GM18517 (cell line): ENCODE results near the gene TRMT61B.

Source experiments
- ATAC-seq: cut with Tn5 transposase; IDR thresholded peaks from one replicate; pipeline ENCODE4 v1.9.1; 2021; ENCODE audit warnings: mild to moderate bottlenecking, moderate library complexity; ENCODE audit not compliant: unreplicated experiment

TRMT61B gene

DNA sequence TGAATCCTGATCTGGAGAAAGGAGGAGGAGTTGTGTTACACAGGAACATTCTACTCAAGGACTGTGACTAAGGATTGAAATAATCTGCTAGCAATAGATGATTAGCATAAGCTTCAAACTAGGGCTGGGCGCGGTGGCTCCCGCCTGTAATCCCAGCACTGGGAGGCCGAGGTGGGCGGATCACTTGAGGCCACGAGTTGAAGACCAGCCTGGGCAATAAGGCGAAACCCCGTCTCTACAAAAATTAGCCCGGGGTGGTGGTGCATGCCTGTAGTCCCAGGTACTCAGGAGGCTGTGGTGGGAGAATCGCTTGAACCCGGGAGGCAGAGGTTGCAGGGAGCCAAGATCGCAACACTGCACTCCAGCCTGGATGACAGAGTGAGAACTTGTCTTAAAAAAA, 1.5 kb downstream of the TRMT61B start:
- no peak for ATAC-seq

- ATAC-seq, result no peak
Measured at GRCh38 chr2:28855977-28856376, 14.1 kb downstream of the TRMT61B start.

GRCh38 chr2:28855193-28855592, 14.9 kb downstream of the TRMT61B start:
- ATAC-seq, result no peak

- ATAC-seq, result no peak
Measured at GRCh38 chr2:28842042-28842441, 28.1 kb downstream of the TRMT61B start.

DNA sequence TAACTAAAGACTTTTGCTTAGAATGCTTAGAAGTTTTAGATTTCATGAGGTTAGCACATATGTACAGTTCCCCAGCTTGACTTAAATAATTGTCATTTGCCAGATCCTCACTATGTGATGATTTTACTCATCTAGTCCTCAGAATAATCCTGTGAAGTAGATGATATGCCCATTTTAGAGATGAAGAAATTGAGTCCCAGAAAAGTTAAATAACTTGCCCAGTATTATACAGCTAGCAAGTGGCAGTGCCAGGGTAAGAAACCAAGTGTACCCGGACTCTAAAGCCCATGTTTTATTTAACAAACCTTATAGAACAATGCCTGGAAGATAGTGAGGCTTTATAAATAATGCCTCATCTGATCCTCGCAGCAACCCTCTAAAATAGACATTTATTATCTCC, 31.1 kb downstream of the TRMT61B start:
- no peak for ATAC-seq

DNA sequence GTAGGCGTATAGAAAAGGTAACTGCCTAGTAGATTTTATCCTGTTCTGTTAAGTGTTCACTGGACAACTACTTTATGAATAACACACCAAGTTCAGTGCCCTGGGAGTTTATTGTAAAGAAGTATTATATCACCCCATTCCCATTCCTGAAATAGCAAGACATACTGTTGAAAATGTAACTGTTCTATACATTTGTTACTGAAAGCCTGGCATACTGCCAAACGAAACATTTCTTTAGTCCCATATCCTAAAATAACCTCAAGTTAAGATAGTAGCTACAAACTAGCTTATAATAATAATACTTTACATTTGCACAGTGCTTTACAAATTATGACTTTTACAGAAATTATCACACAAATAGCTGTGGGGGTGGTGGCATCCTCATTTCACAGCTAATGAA, 34.3 kb downstream of the TRMT61B start:
- no peak for ATAC-seq

DNA sequence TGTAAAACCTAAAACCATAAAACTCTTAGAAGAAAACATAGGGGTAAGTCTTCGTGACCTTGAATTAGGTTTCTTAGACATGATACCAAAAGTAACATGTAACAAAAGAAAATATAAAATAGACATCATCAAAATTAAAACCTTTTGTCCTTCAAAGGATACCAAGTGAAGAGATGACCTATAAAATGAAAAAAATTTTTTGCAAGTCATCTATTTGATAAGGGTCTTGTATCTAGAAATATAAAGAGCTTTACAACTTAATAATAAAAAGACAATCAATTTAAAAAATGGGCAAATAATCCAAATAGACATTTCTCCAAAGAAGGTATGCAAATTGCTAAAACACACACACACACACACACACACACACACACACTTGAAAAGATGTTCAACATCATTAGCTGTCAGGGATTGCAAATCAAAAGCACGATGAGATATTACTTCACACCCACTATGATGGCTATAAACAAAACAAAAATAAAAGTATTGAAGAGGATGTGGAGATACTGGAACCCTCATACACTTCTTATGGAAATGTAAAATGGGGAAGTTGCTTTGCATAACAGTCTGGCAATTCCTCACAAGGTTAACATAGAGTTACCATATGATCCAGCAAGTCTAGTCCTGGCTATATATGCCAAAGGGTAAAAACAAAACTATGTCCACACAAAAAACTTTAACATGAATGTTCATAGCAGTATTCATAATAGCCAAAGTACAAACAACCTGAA, 36.2 kb downstream of the TRMT61B start:
- no peak for ATAC-seq

- no peak for ATAC-seq
Measured at GRCh38 chr2:28828382-28828781, 41.7 kb downstream of the TRMT61B start.

DNA sequence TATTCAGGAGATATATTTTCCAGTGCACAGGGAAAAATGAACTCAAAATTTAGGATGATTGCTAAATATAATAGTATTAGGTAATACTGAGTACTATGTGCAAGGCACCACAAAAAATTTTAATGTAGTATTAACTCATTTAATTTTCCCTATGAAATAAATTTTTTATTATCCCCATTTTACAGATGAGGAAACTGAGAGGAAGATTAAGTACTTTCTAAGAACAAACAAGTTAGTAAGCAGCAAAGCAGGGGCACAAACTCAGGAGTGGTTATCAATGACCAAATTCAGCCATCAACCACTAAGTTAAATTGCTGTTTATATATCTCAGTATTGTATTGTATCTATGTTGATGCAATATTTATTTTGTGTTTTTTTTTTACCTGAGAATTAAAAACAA, 45.2 kb downstream of the TRMT61B start:
- ATAC-seq, result no peak

GRCh38 chr2:28824207-28824606, 45.9 kb downstream of the TRMT61B start:
- no peak for ATAC-seq

GRCh38 chr2:28822036-28822435, 48.1 kb downstream of the TRMT61B start:
- ATAC-seq, result no peak

GRCh38 chr2:28821295-28821958, 48.7 kb downstream of the TRMT61B start:
- peak; percentile 63 for ATAC-seq

DNA sequence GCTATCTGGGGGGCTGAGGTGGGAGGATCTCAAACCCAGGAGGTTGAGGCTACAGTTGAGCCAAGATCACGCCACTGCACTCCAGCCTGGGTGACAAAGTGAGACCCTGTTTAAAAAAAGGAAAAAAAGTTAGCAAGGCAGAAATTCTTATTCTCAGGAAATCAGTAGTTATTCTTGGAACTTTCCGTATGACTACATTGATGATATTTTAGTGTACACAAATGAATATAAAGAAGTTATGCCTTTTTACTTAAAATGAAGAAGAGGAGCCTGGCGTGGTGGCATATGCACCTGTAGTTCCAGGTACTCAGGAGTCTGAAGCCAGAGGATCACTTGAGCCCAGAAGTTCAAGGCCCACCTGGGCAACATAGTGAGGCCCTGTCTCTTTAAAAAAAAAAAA, 52.1 kb downstream of the TRMT61B start:
- ATAC-seq, result no peak

DNA sequence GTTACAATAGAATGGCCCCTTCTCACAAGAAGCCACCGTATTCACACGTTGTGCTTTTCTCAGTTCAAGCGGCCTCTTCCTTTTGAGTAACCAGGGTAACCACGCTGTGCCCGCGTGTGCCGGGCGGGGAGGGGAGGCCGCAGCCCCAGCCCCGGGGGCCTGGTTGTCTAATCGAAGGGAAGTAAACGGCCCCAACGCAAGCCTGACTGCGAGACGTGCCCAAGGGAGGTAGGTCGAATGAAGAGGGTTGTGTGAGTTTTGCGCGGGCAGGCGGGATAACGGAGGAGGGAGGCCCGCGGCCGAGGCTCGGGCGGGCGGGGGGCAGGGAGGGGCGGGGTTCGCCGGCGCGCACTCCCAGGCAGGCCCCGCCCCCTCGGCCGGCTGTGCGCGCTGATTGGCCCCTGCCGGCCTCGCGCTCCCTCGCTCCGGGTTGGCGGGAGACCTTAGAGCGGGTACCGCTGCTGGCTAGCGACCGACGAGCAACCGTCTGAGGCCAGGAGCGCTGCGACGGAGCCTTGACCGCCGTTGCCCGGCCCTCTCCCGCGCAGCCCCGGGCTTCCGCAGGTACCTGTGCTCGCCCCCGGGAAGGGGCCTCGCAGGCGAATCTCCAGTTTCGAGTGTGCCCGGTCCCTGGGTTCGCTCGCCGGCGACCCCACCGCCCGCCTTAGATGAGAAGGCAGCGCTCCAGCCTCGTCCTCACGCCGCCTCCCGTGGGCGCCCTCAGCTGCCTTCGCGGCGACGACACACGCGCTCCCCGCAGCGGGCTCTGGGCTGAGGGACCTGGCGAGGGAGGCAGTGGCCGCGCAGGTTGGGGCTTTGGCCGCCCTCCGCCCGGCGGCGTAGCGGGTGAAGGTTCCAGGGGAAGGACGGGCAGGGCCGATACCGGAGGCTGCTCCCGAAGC, 59.5 kb downstream of the TRMT61B start, which contains the start of gene SPDYA:
Gene SPDYA, plus strand, starts transcription at position 451 of the 902 bp plus-strand sequence. CDS start 5,181 bp downstream, outside the sequence.
- ATAC-seq, result peak; percentile 63

- peak; percentile 8 for ATAC-seq
Measured at GRCh38 chr2:28809927-28810326, 60.2 kb downstream of the TRMT61B start.

- no peak for ATAC-seq
Measured at GRCh38 chr2:28802975-28803429, 67.1 kb downstream of the TRMT61B start.

- ATAC-seq, result no peak
Measured at GRCh38 chr2:28801726-28802125, 68.4 kb downstream of the TRMT61B start.
